Measurements from ENCODE around the gene RAD52.
"Not testable (repeated sequence)": the region's sequence is repeated elsewhere in the genome, so short reads cannot be mapped to it uniquely, and the experiment has no call there.

RAD52 gene

DNA sequence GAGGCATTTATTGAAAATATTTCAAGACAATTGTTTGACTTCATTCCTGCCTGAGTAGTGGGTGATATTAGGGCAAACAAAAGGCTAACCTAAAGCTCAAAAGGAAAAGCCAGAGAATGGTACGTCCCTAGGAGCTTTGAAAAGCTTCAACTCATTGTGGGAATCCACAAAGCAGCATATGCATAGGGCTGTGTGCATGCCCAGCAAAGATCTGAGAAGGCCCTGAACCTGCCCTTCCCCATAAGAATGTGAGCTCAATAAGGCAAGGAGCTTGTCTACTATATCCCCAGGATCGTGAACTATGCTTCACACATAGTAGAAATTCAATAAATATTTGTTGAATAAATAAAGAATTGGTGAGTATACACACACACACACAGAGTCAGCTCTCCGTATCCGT, 19.1 kb upstream of the RAD52 start:
- in situ Hi-C loops (cut with HindIII; ENCODE audit: low sequenced_read_pairs): no loop called here

DNA sequence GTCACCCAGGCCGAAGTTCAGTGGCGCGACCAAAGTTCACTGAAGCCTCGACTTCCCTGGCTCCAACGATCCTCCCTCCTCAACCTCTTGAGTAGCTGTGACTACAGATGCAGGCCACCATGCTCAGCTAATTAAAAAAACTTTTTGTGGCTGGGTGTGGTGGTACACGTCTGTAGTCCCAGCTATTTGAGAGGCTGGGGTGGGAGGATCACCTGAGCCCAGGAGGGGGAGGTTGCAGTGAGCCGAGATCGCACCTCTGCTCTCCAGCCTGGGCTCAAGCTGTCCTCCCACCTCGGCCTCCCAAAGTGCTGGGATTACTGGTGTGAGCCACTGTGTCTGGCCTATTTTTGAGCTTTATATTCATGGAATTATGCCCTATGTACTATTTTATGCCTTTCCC, 18.1 kb upstream of the RAD52 start:
- in situ Hi-C loops (cut with HindIII; ENCODE audit: low sequenced_read_pairs): no loop called here

DNA sequence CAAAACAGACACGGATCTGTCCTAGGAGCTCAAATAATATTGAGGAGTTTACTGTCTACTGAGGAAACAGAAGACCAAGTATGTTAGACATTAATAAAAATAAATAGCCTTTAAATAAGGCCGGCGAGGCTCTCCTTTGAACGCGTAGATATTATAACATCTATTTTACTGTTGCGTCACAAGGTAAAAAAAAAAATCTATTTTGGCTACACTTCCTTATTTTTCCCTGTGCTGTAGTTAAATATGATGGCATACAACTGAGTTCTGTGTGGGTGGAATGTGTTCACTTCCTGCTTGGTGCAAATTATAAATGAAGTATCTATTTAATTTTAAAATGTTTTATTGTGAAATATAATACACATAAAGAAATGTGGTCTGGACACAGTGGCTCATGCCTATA, 17.2 kb upstream of the RAD52 start:
- in situ Hi-C loops (cut with HindIII; ENCODE audit: low sequenced_read_pairs): no loop called here

DNA sequence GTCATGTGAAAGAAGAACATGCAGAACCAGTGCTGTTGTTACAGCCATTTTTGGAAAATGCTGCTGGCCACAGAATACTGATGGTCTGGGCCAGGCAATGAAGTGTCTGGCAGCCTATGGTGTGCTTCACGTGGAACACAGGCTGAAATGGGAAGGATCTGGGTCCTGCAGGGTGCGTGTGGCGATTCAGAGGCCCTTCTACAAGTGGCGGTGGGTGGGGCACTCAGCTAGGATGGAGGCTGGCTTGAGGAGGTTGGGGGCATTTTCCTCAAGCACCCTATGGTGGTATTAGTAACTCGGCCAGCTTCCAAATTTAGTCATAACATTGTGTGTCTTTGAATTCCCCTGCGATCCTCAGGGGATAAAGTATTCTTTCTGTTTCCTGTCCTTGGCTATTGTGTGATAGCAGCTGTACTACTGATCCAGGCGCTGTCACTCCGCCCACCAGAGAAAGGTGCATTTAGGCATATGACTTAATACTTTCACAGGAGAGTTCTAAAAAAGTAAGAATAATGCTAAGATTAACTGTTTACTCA, 9.2 kb upstream of the RAD52 start:
- in situ Hi-C loops (cut with HindIII; ENCODE audit: low sequenced_read_pairs): no loop called here

DNA sequence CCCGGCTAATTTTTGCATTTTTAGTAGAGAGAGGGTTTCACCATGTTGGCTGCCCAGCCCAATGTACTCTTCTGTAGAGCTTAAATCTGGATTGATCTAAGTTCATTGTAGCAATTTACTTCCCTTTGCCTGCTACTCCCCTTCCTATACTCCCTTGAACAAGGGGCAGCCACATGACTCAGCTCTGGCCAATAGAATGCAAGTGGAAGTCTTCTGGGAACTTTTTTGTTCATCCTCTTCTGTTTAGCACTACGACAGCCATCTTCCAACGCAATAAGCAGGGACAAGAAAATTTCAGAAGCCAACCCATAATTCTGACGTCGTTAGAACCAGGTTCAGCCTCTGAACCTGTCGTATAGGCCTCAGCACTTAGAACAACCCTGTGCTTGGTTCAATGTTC, 6.4 kb upstream of the RAD52 start:
- in situ Hi-C loops (cut with HindIII; ENCODE audit: low sequenced_read_pairs): no loop called here

DNA sequence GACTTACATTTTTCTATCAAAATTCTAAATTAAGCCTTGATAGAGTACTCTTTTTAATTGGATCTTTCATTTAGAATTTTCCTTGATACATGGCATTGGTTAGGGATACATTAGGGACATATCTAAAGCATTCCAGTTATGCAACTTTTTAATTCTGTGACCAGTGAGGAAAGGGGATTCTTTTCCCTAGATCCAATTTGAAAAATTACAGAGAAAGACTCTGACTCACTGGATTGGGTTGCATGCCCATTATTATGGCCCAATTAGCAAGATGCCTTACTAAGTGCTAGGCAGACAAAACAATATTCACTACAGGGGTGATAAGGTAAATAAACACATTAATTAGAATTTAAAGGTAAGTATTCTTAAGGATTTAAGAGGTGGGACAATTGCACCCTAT, 5.2 kb upstream of the RAD52 start:
- in situ Hi-C loops (cut with HindIII; ENCODE audit: low sequenced_read_pairs): no loop called here

DNA sequence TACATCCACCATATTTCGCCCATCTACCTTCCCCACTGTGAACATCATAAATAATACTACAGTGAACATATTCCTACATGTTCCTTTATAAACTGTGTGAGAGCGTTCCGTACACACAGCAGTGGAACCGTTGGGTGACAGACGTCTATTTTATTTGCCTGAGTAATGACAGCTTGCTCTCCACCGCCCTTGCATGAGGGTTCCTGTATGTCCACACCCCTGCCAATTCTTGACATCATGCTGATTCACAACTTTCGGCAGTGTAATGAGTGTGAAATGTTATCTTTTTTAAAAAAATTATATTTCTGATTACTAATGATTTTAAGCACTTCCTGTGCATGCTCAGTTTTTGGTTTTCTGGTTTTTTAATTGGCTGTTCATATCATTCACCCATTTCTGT, 4.3 kb upstream of the RAD52 start:
- in situ Hi-C loops (cut with HindIII; ENCODE audit: low sequenced_read_pairs): no loop called here

DNA sequence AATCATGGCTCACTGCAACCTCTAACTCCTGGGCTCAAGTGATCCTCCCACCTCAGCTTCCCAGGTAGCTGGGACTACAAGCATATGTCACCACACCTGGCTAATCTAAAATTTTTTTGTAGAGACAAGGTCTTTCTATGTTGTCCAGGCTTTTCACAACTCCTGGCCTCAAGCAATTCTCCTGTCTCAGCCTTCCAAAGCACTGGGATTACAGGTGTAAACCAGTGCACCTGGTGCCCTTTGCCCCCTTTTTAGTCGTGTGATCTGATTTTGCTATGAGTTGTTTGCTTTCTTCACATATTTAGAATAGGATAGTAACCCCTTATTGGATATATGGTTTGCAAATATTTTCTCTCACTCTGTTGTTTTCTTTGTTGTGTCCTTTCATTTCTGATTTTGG, 1.7 kb upstream of the RAD52 start:
- in situ Hi-C loops (cut with HindIII; ENCODE audit: low sequenced_read_pairs): no loop called here

DNA sequence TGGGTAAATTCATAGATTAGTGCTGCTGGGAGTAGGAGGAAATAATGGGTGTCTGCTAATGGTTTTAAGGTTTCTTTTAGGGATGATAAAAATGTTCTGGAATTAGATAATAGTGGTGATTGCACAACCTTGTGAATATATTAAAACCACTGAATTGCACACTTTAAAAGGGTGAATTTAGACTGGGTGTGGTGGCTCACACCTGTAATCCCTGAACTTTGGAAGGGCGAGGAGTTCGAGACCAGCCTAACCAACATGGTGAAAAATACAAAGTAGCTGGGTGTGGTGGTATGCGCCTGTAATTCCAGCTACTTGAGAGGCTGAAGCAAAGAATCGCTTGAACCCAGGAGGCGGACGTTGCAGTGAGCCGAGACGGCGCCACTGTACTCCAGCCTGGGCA, 1.3 kb downstream of the RAD52 start:
- in situ Hi-C loops (cut with HindIII; ENCODE audit: low sequenced_read_pairs): no loop called here

DNA sequence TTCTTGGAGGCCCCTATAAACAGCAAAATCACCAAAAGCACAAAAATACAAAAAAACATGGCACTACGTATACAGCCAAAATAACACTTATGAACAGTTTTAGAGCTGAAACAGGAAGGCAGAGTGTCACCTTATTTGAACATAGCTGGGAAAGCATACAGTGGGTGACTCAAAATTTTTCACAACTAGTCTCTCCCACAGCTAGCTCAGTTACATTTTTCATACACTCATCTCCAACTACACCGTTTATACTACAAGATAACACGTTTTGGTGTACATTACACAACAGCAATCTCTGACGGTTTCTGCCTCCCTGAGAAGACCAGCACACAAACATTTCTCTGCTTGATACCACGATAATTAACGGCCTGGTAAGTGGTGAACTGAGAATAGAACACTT, 2.9 kb downstream of the RAD52 start:
- in situ Hi-C loops (cut with HindIII; ENCODE audit: low sequenced_read_pairs): no loop called here

DNA sequence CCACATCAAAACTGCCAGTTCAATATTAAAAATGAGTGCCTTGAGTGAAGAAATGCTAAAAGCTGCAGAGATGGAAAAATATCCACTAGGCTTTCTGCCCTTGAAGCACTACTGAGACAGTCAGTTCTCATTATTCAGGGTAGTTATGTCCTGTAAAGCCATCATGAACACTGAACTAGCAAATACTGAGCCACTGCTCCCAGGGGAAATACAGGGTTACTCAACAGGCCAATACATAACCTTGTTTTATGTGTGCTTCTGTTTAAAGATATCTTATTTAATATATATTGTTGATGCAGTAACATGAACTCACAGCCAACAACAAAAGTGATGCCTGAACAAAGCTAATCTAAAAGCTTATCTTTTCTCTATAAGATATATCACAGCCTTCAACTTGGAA, 3.3 kb downstream of the RAD52 start:
- in situ Hi-C loops (cut with HindIII; ENCODE audit: low sequenced_read_pairs): no loop called here

DNA sequence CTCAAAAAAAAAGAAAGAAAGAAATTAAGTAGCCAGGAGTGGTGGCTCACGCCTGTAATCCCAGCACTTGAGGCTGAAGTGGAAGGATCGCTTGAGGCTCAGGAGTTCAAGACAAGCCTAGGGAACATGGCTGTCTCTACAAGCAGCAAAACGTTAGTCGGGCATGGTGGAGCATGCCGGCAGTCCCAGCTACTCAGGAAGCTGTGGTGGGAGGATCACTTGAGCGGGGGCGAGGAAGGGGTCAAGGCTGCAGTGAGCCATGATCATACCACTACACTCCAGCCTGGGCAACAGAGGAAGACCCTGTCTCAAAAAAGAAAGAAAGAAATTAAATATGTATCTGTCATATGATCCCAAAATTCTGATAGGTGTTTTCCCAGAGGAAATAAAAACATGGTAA, 5.3 kb downstream of the RAD52 start:
- in situ Hi-C loops (cut with HindIII; ENCODE audit: low sequenced_read_pairs): no loop called here

DNA sequence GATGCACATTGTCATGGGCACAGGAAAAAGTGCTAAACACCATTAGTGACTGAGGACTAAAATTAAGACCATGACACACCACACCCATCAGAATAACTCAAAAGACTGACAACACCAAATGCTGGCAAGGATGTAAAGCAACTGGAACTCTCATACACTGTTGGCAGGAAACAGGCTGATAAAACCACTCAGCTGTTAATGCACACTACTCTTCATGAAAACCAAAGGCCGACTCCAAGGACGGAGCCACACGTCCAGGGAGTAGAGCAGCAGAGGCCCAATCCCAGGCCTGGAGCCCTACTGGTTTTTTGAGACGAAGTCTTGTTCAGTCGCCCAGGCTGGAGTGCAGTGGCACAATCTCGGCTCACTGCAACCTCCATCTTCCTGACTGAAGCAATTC, 6.4 kb downstream of the RAD52 start:
- in situ Hi-C loops (cut with HindIII; ENCODE audit: low sequenced_read_pairs): no loop called here

DNA sequence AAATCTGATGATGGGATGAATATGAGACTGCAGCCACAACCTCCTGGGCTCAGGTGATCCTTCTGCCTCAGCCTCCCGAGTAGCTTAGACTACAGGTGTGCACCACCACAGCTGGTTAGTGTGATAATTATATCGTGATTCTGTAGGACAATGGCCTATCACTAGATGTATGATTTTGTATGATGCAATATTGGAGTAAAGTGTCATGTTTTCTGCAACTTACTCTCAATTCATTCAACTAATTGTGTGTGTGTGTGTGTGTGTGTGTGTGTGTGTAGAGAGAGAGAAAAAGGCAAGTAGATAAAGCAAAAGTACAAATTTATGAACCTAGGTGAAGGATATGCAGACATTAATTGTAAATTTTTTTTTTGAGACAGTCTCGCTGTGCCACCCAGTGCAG, 10.7 kb downstream of the RAD52 start:
- in situ Hi-C loops (cut with HindIII; ENCODE audit: low sequenced_read_pairs): no loop called here

DNA sequence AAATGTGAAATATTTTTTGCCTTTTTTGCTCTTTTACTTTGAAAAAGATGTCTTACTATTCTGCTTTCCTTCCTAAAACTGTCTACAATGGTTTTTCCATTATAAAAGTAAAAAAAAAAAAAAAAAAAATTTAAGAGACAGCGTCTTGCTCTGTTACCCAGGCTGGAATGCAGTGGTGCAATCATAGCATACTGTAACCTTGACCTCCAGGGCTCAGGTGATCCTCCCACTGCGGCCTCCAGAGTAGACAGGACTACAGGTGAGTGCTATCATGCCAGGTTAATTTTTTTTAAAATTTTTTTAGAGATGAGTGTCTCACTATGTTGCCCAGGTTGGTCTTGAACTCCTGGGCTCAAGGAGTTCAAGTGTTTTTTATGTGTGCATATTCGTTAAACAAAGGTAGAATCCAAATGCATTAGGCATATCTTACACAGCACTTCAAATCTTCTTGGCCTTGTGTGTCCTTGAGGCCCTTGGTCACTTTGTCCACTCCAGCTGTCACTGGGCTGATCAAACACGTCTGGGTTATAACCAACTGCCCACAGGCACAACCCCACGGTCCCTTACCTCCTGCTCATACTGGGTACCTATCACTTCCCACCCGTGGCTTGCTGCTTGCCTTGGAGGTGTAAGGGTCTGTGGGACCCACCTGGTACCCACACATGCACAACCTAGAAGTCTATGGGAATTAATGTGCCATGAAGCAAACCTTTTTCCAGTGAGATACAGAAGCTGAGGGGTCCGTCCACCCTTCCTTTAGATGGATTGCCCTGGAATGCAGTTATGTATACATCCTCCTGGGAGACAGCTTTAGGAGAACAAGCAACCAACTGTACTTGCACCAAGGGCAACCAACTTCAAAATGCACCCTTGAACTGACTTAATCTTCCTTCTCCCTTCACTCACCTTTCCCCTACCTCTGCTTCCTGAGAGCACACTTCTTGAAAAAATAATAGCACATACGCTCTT, 12.8 kb downstream of the RAD52 start:
- in situ Hi-C loops (cut with HindIII; ENCODE audit: low sequenced_read_pairs): no loop called here

DNA sequence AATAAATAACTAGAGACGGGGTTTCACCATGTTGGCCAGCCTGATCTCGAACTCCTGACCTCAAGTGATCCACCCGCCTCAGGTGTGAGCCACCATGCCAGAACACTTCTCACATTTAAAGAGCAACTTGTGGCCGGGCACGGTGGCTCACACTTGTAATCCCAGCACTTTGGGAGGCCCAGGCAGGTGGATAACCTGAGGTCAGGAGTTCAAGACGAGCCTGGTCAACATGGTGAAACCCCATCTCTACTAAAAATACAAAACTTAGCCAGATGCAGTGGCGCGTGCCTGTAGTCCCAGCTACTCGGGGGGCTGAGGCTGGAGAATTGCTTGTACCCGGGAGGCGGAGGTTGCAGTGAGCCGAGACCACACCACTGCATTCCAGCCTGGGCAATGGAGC, 13.6 kb downstream of the RAD52 start:
- in situ Hi-C loops (cut with HindIII; ENCODE audit: low sequenced_read_pairs): not testable (repeated sequence)

DNA sequence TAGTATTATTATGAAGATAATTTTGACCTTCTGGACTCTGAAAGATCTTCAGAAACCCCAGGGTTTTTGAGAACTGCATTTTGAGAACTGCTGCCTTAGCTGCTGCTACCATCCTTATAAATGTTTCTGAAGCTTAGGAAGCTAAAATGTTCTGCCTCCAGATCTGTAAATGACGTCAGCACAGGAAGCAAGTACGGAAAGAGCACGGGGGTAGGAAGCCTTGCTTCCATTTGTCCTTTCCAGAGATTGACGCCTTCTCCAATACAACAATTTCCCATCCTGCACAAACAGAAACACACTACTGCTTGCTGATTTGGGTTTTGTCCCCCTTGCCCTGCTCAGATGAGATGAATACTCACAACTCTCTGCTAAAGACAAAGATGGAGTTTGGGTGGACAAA, 17.9 kb downstream of the RAD52 start:
- in situ Hi-C loops (cut with HindIII; ENCODE audit: low sequenced_read_pairs): no loop called here

DNA sequence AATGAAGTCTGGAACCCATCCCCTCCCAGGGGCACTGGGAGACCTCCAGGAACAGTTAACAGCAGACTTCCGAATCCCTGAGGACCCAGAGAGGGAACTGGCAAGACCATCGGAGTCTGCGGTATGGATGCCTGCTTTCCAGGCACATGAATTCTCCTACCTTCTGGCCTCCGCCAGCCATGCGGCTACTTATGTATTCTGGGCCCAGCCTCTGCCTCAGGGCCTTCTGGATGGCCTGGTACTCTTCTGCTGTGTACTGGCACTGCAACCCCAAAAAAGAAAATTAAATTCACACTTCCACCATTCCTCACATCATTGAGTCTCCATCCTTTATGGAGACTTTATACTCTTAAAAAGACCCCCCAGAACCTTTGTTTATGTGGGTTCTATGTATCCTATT, 18.4 kb downstream of the RAD52 start:
- in situ Hi-C loops (cut with HindIII; ENCODE audit: low sequenced_read_pairs): no loop called here

DNA sequence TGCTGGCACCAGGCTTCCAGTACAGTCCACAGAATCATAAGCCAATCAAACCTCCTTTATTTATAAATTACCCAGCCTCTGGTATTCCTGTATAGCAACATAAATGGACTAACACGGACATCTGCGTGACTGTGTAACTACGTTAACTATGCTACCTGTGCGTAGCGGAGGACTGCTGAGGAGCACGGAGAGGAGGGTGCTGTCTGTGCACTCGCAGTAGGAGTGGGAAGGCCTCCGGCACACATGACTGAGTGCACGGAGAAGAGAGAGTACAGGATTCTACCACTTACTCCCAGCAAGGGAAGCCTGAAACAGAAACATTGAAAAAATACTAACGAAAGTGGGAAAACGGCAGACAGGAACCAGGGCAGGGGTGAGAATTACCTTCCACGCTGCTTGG, 22.9 kb downstream of the RAD52 start:
- in situ Hi-C loops (cut with HindIII; ENCODE audit: low sequenced_read_pairs): loop anchor here (5.0 kb wide), 1 partner anchor 106 kb away; no protein-coding TSS in a partner anchor

DNA sequence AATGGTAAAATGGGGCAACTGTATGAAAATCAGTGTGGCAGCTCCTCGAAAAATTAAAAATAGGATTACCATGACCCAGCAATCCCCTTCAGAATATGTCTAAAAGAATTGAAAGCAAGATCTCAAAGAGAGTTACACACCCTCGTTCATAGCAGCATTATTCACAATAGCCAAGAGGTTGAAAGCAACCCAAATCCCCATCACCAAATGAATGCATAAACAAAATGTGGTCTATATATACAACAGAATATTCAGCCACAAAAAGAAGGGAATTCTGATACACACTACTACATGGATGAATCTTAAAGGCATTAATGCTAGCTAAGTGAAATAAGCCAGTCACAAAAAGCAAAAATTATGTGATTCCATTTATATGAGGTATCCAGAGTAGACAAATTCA, 27.2 kb downstream of the RAD52 start:
- in situ Hi-C loops (cut with HindIII; ENCODE audit: low sequenced_read_pairs): no loop called here

DNA sequence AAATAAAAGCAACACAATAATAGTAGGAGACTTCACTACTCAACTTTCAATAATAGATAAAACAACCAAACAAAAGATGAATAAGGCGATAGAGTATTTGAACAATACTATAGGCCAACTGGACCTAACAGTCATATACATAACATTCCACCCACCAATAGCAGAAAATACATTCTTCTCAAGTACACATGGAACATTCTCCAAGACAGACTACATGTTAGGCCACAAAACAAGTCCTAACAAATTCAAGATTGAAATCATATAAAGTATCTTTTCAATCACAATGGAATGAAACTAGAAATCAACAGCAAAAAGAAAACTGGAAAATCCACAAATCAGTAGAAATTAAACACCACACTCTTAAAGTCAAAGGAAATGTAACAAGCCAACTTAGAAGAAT, 28.8 kb downstream of the RAD52 start:
- in situ Hi-C loops (cut with HindIII; ENCODE audit: low sequenced_read_pairs): no loop called here

DNA sequence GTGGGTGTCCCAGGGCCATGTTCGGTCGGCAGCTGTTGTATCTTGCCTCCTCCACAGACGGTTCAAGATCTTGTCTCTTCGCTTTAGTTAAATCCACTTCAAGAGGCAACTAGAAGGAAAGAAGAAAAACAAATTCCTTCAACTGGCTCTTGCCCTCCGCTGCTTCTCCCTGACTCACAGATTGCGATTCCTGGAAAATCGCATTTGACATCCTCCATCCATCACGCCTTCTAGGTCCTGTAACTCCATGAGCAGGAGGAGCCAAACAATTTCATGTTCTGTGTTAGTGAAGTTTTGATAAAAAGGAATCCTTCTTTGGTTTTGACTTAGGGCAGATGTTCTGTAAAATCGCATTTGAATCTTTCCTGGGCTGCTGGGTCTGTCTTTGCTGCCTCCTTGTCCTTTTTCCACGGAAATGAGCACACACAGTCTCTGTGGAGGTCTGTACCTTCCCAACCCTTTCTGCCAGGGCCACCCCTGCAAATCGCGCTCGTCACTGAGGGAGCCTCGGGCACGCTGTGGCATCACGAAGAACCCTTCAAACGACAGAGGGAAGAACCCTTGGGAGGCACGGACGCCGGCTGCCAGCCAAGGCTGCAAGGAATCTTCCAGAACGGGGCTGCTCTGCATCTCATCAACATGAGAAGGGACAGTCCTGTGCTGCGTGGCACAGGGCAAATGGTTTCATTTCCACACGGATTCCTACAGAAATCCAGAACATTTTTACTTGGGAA, 32.6 kb downstream of the RAD52 start:
- in situ Hi-C loops (cut with HindIII; ENCODE audit: low sequenced_read_pairs): no loop called here
